Right lobe of liver (tissue), 4 donors: Measurements from ENCODE around the gene GLIS1.

ENCODE experiments used
- POLR2A ChIP-seq: fragments of 450-650 bp; IDR thresholded peaks from one replicate; pipeline ENCODE4 v1.6.1; 2017; ENCODE audit warnings: antibody characterized with exemption, mild to moderate bottlenecking
- TF ChIP-seq, protein P1 (sequence below), 4 donors: fragments of 200-600 bp in 3 of 4; fragments of 450-650 bp in 1 of 4; IDR thresholded peaks; one replicate each; pipeline versions ENCODE4 v1.5.1 to v1.8.0; 2016 to 2022; ENCODE audit warnings: antibody characterized with exemption in 4 of 4, mild to moderate bottlenecking in 2 of 4
- donor health status: DM: no; HTN: no; CAD: no.
- donor health status: DM: no; HTN: no; CAD: no.
- donor health status: DM: no; HTN: yes; CAD: no.

DNA sequence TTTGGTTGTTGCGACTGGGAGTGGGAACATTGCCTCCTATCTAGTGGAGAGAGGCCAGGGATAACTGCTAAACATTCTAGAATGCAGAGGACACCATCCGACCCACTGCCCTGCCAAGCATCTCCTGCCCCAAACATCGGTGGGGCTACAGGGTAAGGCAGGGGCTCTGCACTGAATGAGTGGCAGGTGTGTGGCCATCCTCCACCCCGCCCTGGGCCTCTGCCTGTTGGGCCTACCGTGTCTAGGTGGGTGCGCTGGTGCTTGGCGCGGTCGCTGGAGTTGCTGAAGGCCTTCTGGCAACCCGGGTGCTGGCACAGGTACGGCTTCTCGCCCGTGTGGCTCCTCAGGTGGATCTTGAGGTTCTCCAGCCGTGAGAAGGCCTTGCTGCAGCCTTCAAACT, 209.4 kb downstream of the GLIS1 start:
- TF ChIP-seq POLR2A, result no peak
- TF ChIP-seq, protein P1, sequence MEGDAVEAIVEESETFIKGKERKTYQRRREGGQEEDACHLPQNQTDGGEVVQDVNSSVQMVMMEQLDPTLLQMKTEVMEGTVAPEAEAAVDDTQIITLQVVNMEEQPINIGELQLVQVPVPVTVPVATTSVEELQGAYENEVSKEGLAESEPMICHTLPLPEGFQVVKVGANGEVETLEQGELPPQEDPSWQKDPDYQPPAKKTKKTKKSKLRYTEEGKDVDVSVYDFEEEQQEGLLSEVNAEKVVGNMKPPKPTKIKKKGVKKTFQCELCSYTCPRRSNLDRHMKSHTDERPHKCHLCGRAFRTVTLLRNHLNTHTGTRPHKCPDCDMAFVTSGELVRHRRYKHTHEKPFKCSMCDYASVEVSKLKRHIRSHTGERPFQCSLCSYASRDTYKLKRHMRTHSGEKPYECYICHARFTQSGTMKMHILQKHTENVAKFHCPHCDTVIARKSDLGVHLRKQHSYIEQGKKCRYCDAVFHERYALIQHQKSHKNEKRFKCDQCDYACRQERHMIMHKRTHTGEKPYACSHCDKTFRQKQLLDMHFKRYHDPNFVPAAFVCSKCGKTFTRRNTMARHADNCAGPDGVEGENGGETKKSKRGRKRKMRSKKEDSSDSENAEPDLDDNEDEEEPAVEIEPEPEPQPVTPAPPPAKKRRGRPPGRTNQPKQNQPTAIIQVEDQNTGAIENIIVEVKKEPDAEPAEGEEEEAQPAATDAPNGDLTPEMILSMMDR (IDR thresholded peaks at IDR 0.05), result no peak
